Activated naive CD8-positive, alpha-beta T cell treated with anti-CD3 and anti-CD28 coated beads, Interleukin-2, amount 10 ng/mL, durations not matched to agents 7 days and 5 days (primary cell): Measurements from ENCODE around the gene USP9X. TPM values are rescaled to one million over a fixed set of nuclear protein-coding genes. Genes with fewer than 3 reads are reported as not detected.
"Not testable (repeated sequence)": the region's sequence is repeated elsewhere in the genome, so short reads cannot be mapped to it uniquely, and the experiment has no call there.

Source experiments
- ATAC-seq: fragments of 150-1000 bp; cut with Tn5 transposase; one replicate; pipeline ENCODE4 v1.10.0; 2021; ENCODE audit warnings: low read depth, moderate library complexity
- POLR2A ChIA-PET: fragments of 350-600 bp; sonication (Branson Sonifier 250); formaldehyde crosslinking; loops from one replicate; lab custom pipeline; 2021; ENCODE audit warnings: antibody characterized with exemption; lab: Charles Lee
- DNase-seq: peaks from one replicate; pipeline ENCODE4 v3.0.0; 2021
- H3K27ac Mint-ChIP-seq: one replicate; pipeline ENCODE4 v1.8.0; 2022; ENCODE audit warnings: mild to moderate bottlenecking, mixed read lengths
- H3K27me3 Mint-ChIP-seq: one replicate; pipeline ENCODE4 v1.8.0; 2022; ENCODE audit warnings: mild to moderate bottlenecking, moderate library complexity, mixed read lengths
- H3K36me3 Mint-ChIP-seq: one replicate; pipeline ENCODE4 v1.8.0; 2021; ENCODE audit warnings: mild to moderate bottlenecking, mixed read lengths
- H3K4me1 Mint-ChIP-seq: one replicate; pipeline ENCODE4 v1.8.0; 2021; ENCODE audit warnings: mixed read lengths
- H3K4me3 Mint-ChIP-seq: one replicate; pipeline ENCODE4 v1.8.0; 2022; ENCODE audit warnings: mild to moderate bottlenecking, moderate library complexity, mixed read lengths
- H3K9me3 Mint-ChIP-seq: one replicate; pipeline ENCODE4 v1.8.0; 2021; ENCODE audit warnings: mixed read lengths
- total RNA-seq, 2 experiments: library from RNA; stranded (reverse); gene quantifications; one replicate each; pipeline ENCODE4 v1.2.3, GENCODE V29; 2021

USP9X gene
- total RNA-seq, result 10 to 100 TPM; 56.9 to 65.7 TPM

GRCh38 chrX:41084893-41085511, at the start of gene USP9X:
Gene USP9X, plus strand, starts transcription at chrX:41085445. Its CDS starts 38,184 bp downstream, at chrX:41123629.
- Mint-ChIP-seq H3K4me3 (peak within 1 kb of the TSS; percentile 88), H3K36me3 (peaks cover 4% of the 10 kb centered on the region), H3K4me1 (peaks cover 15% of the 10 kb centered on the region), H3K9me3 (no peaks in the 10 kb centered on the region), H3K27me3 (no peaks in the 10 kb centered on the region), H3K27ac (peak within 1 kb of the TSS; percentile 99)
- POLR2A ChIA-PET, result interaction anchor here (0.6 to 3.4 kb wide), 21 partner anchors 11 to 537 kb away, joined by 3 to 38 read pairs (median 3); partner anchors contain the start of genes ATP6AP2, CXorf38, DDX3X and MED14
- peak; percentile 67 for ATAC-seq
- DNase-seq, result peak; percentile 81

- Mint-ChIP-seq H3K9me3 (no peaks in the 10 kb centered on the region), H3K27me3 (peaks cover 2% of the 10 kb centered on the region)
Observed at GRCh38 chrX:41035582-41035981, 49.7 kb upstream of the USP9X start.

GRCh38 chrX:41036668-41037326, 48.4 kb upstream of the USP9X start:
- Mint-ChIP-seq H3K9me3 (no peaks in the 10 kb centered on the region), H3K4me3 (no peak overlapping the region), H3K27me3 (peaks cover 2% of the 10 kb centered on the region), H3K4me1 (no peaks in the 10 kb centered on the region), H3K36me3 (no peaks in the 10 kb centered on the region), H3K27ac (no peak overlapping the region)
- POLR2A ChIA-PET, result no interaction called here
- ATAC-seq, result no peak
- no peak for DNase-seq

More at GRCh38 chrX:41035582-41035981, 49.7 kb upstream of the USP9X start:
- no peak overlapping the region for H3K4me3 Mint-ChIP-seq
- no peaks in the 10 kb centered on the region for H3K4me1 Mint-ChIP-seq
- ATAC-seq, result no peak
- no peak for DNase-seq
- no peaks in the 10 kb centered on the region for H3K36me3 Mint-ChIP-seq
- no peak overlapping the region for H3K27ac Mint-ChIP-seq
- POLR2A ChIA-PET, result no interaction called here

- peaks cover 4% of the 10 kb centered on the region for H3K27me3 Mint-ChIP-seq
- DNase-seq, result no peak
- no peaks in the 10 kb centered on the region for H3K9me3 Mint-ChIP-seq
- H3K27ac Mint-ChIP-seq, result no peak overlapping the region
- no peak for ATAC-seq
- H3K4me1 Mint-ChIP-seq, result no peaks in the 10 kb centered on the region
- POLR2A ChIA-PET, result no interaction called here
- H3K36me3 Mint-ChIP-seq, result no peaks in the 10 kb centered on the region
- H3K4me3 Mint-ChIP-seq, result no peak overlapping the region
Observed at GRCh38 chrX:41043196-41043595, 42.0 kb upstream of the USP9X start.

- H3K4me3 Mint-ChIP-seq, result no peak overlapping the region
- POLR2A ChIA-PET, result no interaction called here
- H3K4me1 Mint-ChIP-seq, result no peaks in the 10 kb centered on the region
- H3K27ac Mint-ChIP-seq, result no peak overlapping the region
- H3K27me3 Mint-ChIP-seq, result peaks cover 3% of the 10 kb centered on the region
- no peaks in the 10 kb centered on the region for H3K36me3 Mint-ChIP-seq
- DNase-seq (no peak), ATAC-seq (no peak)
- no peaks in the 10 kb centered on the region for H3K9me3 Mint-ChIP-seq
Observed at GRCh38 chrX:41043674-41044345, 41.4 kb upstream of the USP9X start.

- no peak overlapping the region for H3K4me3 Mint-ChIP-seq
- DNase-seq (no peak), ATAC-seq (no peak)
- POLR2A ChIA-PET, result no interaction called here
- no peaks in the 10 kb centered on the region for H3K4me1 Mint-ChIP-seq
- H3K9me3 Mint-ChIP-seq, result no peaks in the 10 kb centered on the region
- no peak overlapping the region for H3K27ac Mint-ChIP-seq
- H3K27me3 Mint-ChIP-seq, result peaks cover 2% of the 10 kb centered on the region
- H3K36me3 Mint-ChIP-seq, result no peaks in the 10 kb centered on the region
Observed at GRCh38 chrX:41045960-41046567, 39.2 kb upstream of the USP9X start.

GRCh38 chrX:41047878-41048534, 37.2 kb upstream of the USP9X start:
- no peak for ATAC-seq
- POLR2A ChIA-PET, result no interaction called here
- Mint-ChIP-seq H3K4me3 (no peak overlapping the region), H3K27me3 (peaks cover 2% of the 10 kb centered on the region), H3K9me3 (no peaks in the 10 kb centered on the region), H3K36me3 (no peaks in the 10 kb centered on the region), H3K4me1 (no peaks in the 10 kb centered on the region), H3K27ac (no peak overlapping the region)
- DNase-seq, result no peak

- Mint-ChIP-seq H3K9me3 (no peaks in the 10 kb centered on the region), H3K4me1 (no peaks in the 10 kb centered on the region), H3K36me3 (no peaks in the 10 kb centered on the region), H3K4me3 (no peak overlapping the region), H3K27me3 (peaks cover 2% of the 10 kb centered on the region), H3K27ac (no peak overlapping the region)
- DNase-seq (no peak), ATAC-seq (no peak)
- POLR2A ChIA-PET, result no interaction called here
Observed at GRCh38 chrX:41050359-41050758, 34.9 kb upstream of the USP9X start.

GRCh38 chrX:41051288-41051687, 34.0 kb upstream of the USP9X start:
- Mint-ChIP-seq H3K27me3 (peaks cover under 1% of the 10 kb centered on the region), H3K4me1 (no peaks in the 10 kb centered on the region), H3K9me3 (no peaks in the 10 kb centered on the region), H3K4me3 (no peak overlapping the region), H3K36me3 (no peaks in the 10 kb centered on the region), H3K27ac (no peak overlapping the region)
- POLR2A ChIA-PET, result no interaction called here
- DNase-seq (no peak), ATAC-seq (no peak)

GRCh38 chrX:41055740-41056139, 29.5 kb upstream of the USP9X start:
- Mint-ChIP-seq H3K27ac (no peak overlapping the region), H3K36me3 (no peaks in the 10 kb centered on the region), H3K4me1 (no peaks in the 10 kb centered on the region), H3K9me3 (no peaks in the 10 kb centered on the region), H3K4me3 (no peak overlapping the region), H3K27me3 (no peaks in the 10 kb centered on the region)
- DNase-seq (no peak), ATAC-seq (no peak)
- POLR2A ChIA-PET, result interaction anchor here (0.6 kb wide), 1 partner anchor 30 kb away, joined by 4 read pairs; the partner anchor contains the start of gene USP9X

- H3K27ac Mint-ChIP-seq, H3K27me3 Mint-ChIP-seq, POLR2A ChIA-PET, ATAC-seq, H3K36me3 Mint-ChIP-seq, DNase-seq, H3K9me3 Mint-ChIP-seq, H3K4me1 Mint-ChIP-seq, H3K4me3 Mint-ChIP-seq: not testable (repeated sequence)
Observed at GRCh38 chrX:41063276-41063675, 22.0 kb upstream of the USP9X start.

GRCh38 chrX:41064018-41064417, 21.2 kb upstream of the USP9X start:
- no peaks in the 10 kb centered on the region for H3K4me1 Mint-ChIP-seq
- POLR2A ChIA-PET, result no interaction called here
- no peak for ATAC-seq
- no peak overlapping the region for H3K4me3 Mint-ChIP-seq
- H3K9me3 Mint-ChIP-seq, result no peaks in the 10 kb centered on the region
- H3K36me3 Mint-ChIP-seq, result no peaks in the 10 kb centered on the region
- DNase-seq, result no peak
- no peak overlapping the region for H3K27ac Mint-ChIP-seq
- no peaks in the 10 kb centered on the region for H3K27me3 Mint-ChIP-seq

GRCh38 chrX:41066391-41066790, 18.9 kb upstream of the USP9X start:
- Mint-ChIP-seq H3K27ac (no peak overlapping the region), H3K4me3 (no peak overlapping the region), H3K4me1 (no peaks in the 10 kb centered on the region), H3K27me3 (no peaks in the 10 kb centered on the region), H3K9me3 (no peaks in the 10 kb centered on the region), H3K36me3 (no peaks in the 10 kb centered on the region)
- ATAC-seq, result no peak
- DNase-seq, result no peak
- POLR2A ChIA-PET, result no interaction called here
